Activated CD4-positive, alpha-beta T cell treated with anti-CD3 and anti-CD28 coated beads for 1 hour (primary cell): ENCODE measurements around the gene ARHGEF39.

ENCODE experiments used
- DNase-seq: peaks from one replicate; pipeline ENCODE4 v3.0.0-alpha.2; 2020

The ARHGEF39 gene

DNA sequence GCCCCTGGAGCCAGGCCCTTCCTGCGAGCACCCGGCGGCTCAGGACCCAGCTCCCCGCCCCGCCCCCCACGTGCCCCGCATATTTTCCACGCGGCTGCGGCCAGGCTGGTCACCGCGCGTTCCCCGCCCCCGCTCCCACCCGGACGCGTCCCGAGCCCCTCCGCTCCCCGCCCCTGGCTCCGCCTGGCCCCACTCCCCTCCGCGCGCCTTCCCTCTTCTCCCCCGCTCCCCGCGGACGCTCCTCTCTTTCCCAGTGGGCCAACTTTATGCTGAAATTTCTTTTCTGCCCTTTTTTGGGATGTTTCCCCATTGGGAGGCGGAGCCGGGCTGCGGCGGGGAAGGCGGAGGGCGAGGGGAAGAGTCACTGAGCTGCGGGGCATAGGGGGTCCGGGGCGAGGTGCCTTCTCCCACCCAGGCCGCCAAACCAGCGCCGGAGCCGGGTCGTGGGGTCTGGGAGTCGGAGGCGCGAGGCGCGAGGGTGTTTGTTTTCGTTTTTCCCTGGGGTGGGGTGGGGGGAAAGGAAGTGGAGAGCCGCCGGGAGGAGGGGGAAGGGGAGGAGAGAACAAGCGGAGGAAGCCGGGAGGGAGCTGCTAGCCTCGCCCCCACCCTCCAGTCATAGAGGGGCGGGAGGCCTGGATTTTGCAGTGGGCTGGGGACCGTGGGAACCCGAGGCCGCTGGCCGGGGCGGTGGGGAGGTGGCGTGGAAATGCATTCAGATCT is 25.8 kb upstream of the ARHGEF39 start:
- DNase-seq: no peak

DNA sequence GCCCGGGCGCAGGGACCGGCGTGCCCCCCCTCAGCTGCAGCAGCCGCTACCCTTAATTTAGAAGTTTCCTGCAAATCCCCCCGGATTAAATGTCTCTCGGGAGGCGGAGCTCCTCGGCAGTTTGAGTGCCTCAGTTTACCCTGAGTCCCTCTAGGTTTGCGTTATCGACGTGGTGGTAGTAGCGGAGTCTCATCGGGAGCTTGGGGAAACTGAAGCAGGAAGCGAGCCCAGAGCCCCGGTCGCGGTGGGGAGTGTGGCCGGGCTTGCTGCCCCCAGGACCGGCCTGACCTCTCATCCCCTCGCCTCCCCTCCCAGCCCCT is 25.3 kb upstream of the ARHGEF39 start:
- no peak for DNase-seq

DNA sequence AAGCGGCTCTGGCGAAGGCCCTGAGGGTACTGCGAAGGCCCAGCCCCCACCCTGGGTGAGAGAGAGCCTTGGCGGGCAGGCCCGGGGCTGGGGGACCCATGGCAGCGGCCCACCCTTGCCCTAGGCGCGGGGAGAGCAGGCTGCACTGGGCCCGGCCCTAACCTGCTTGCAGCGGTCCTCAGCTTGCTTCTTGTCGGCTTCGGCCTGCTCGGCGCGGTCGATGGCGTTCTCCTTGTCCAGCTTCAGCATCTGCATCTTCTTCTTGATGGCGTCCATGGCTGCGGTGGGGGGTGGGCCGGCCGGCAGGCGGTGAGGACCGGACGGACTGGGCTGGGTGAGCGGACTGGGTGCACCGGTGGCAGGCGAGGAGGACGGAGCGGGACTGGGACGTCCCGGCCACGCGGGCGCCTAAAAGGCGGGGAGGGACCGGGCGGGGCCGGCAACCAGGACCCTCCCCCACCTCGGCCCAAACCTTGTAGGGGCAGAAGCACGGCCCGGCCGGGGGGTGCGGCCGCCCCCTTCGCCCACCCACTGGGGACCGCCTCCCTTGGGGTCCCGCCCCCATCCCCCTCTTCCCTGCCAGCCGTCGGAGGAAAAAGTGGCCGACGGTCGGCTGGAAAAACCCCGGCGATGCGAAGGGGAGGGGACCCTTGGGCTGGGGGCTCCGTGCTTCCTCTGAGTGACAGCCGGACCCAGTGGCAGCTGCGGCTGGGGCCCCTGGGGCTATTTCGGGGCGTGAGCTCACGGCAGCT is 24.7 kb upstream of the ARHGEF39 start, which contains the start of gene TPM2:
Gene TPM2, minus strand, starts transcription at position 384 of the 752 bp plus-strand sequence. Its CDS starts 108 bp downstream, at position 276.
- DNase-seq: no peak

DNA sequence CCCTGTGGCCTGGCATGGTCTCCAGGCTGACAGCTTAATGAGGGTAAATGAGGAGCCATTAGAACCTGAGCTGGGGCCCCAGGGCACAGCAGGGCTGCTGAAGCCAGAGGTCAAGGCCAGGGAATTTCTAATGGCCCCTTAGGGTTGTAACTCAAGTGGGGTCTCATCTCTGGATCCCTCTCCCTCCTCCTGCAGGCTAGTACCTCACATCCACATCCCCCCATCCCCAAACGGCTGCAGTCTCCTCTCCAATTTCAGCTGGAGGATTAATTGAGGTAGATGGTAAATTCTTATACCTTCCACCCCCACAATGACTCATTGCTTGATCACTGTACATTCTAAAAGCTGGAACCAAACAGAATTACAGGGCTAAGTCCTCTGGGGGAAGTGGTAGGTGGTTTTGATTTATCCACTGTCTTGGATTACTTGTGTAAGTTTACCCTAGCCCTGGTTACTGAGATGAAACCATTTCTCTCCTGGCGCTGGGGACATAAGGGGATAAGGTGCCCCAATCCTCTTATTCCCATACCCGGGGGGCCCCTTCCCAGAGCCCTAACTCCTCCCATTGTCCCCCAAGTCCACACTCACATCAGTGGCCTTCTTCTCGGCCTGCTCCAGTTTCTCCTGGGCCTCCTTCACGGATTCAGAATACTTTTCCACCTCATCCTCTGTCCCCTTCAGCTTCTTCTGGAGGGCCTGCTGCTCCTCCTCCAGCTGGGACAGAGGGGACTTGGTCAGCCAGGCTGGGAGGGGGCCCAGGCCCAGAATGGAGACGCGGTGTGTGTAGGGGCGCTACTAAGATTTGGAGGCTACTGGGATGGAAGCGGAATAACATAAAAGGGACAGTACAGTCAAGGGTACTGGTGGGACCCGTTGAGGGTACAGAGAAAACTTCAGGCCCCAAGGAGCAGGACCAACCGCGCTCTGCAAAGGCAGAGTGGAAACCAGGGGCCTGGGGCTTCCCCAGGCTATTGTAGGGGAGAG is 23.9 kb upstream of the ARHGEF39 start:
- DNase-seq: no peak

DNA sequence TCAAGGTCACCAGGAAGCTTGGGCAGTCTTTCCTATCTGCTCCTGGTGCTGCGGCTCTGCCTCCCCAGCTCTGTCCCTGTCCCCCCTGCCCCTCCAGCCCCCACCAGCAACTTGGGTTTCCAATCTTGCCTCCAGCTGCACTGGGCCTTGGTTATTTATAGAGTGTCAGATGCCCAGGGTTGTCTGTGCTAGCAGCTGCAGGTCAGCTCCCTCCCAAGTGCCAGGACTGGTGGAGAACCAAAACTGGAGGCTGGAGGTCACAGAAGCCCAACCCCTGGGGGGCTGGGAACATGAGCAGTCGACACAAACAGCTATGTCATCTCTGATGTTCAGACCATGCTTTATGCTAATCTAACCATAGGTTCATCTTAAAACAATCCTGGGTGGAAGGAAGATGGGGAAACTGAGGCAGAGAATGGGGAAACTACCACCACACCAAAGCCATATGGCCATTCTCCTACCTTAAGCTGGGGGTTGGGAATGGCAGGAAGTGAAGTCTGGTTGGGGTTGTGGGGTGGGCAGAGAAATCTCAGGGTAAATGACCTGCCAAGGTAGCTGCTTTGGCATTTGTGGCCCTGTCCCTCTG is 23.1 kb upstream of the ARHGEF39 start:
- no peak for DNase-seq

DNA sequence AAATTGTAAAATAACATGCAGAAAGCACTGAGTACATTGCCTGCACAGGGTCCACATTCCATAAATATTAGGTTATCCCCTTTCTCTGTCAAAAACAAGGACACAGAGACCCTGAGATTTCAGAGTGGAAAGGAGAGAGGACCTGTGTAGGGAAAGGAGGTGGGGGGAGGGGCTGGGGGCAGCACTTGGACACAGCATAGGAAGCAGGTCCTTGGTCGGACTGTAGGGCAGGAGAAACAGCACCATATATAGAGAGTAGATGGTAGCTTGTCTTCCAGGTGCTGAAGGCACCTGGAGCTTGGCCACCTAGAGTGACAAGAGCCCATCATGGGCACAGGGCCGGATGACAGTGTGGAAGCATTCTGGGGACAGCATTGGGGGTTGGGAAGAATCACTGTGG is 22.3 kb upstream of the ARHGEF39 start:
- DNase-seq: no peak

DNA sequence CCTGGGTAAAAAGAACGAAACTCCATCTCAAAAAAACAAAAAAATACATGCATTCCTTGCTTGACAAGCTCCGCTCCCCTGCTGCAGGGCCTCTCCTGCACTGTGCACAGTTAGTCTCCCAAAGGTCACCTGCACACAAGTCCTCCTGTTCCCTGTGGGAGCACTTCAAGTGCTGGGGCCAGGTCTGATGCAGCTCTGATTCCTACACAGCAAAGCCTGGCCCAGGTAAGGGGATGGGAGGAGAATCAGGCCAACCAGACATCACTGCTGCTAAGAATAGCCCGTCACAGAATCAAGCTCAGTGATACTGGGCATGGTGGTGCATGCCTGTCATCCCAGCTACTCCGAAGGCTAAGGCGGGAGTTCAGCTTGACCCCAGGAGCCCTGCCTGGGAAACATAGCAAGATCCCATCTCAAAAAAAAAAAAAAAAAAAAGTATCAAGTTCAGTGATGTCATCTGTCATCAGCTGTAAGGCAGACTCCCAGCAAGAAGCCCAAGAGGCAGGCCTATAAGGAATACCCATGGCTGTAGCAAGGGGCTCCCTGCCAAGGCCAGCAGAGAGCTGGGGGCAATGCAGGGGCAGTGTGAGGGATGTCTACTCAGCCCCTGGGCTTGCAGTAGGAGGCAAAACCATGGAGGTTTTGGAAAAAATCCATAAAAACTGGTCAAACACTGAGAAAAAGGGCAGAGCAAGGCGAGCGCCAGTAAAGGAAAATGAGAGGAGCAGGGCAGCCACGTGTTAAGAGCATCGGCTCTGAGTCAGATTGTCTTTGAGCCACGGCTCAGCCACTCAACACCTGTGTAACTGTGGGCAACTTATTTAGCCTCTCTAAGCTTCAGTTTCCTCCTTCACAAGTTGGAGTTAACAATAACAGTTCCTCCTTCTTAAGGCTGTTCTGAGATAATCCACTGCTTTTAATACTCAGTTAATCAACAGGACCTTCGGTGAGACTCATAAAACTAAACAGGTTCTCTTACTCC is 21.5 kb upstream of the ARHGEF39 start:
- DNase-seq: no peak

DNA sequence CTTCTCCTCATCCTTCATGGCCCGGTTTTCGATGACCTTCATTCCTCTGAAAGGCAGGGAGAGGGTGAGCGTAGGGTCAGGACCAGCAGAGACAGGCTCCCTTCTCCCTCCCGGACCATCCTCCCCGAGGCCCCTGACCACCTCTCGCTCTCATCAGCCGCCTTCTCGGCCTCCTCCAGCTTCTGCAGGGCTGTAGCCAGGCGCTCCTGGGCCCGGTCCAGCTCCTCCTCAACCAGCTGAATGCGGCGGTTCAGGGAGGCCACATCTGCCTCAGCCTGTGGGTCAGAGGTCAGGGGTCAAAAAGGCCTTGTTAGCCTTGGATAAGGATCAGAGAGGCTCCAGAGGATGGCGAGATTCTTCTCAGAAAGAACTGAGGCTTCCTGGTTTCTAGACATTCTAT is 20.5 kb upstream of the ARHGEF39 start:
- DNase-seq: no peak

DNA sequence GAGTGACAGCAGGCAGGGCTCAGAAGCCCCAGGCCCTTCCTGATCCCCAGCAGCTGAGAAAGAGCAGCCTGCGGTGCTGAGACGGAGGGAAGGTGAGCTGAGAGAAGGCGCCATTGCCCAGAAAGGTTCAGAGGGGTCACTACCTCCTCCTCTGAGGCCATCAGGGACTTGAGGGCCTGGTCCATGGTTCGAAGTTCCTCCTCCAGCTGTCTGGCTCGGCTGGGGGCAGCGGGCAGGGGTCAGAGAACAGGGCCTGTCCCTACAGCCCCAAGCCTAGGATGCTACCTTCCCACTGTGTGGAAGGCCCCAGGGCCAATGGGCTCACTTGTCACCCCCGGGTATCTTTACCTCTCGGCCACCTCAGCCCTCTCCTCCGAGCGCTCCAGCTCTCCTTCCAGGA is 19.9 kb upstream of the ARHGEF39 start:
- no peak for DNase-seq

DNA sequence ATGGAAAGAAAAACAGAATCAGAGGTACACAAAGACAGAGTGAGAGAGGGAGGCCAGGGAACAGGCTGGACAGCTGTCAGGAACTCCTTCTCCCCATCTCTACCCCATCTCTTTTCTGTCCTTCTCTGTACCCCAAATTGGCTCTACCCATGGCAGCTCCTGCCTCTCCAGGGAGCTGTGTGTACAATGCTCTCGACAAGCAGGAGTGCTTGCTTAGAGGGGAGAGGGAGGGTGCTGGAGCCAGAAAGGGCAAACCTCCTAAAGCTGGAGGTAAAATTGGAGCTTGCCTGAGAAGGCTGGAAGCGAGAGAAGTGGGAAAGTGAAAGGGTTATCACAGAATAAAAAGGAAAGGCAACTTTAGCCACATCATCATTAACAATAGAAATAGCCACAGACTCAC is 18.3 kb upstream of the ARHGEF39 start:
- no peak for DNase-seq

DNA sequence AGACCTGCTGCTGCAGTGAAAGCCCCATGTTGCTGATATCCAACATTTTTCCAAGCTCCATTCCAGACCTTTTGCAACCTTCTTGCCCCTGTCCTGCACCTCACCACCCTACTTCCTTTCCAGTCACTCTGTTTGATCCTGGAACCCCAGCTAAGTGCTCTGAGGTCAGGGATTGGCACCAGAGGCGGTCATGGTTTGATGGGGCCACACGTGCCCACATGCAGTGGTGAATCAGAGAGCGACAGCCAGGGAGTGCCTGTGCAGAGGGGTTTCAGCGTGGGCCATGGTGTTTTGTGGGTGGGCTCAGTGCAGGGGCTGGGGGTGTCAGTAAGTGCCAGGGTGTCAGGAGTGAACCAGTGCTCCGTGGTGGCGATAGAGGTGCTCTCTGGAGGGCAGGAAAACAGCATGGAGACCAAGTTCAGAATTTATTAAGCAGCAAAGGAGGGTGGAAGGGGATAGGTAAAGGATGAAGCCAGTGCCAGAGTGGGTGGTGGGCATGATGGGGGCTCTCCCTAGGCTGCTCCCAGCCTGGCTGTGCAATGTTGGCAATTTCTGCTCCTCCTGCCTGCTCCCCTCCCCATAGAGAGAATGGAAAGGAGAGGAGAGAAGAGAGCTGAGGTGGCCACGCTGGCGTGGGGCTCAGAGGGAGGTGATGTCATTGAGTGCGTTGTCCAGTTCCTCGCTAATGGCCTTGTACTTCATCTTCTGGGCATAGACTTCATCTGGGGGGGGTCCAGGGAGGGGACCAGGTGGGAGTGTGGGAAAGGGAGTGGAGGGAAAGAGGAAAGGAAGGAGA is 17.7 kb upstream of the ARHGEF39 start:
- no peak for DNase-seq

DNA sequence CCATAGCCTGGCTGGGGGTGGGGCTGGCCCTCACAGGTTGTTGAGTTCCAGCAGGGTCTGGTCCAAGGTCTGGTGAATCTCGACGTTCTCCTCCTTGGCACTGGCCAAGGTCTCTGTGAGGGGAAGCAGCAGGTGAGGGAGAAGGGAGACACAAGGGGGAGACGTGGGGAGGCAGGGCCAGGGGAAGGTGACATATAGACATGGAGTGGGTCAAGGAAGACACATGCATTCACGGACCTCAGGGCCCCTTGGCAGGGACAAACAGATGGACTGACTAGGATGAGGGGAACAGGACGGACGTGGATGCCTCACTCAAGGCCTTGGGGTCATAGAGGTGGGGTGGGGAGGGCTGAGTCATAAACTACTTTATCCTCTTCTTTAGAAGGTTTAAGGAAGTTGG is 17.1 kb upstream of the ARHGEF39 start:
- DNase-seq: no peak

DNA sequence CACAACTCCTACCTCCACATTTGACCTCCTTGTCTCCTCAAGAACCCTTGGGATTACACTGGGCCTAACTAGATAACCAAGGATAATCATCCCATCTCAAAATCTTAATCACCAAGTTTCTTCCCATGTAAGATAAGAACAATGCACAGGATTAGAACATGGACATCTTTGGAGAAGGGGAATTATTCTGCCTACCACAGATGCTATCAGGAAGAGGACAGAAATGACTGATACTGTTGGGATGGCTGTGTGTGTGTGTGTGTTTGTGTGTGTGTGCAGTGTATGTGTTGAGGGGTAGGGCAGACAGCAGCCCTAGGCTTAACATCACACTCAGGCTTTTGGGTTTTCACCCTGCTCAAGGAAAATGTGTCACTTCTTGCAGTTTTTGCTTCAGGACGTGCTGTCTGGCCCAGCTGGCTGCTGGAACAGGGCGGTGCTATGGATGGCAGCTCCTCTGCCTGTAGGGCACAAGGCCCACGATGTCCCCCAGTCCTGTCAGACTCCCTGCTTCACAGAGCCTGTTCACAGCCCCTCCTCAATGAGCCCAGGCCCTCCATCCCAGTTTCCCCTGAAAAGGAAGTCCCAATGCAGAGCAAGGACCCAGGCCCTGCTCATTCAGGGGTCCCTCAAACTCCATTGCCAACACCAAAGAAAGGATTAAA is 16.5 kb upstream of the ARHGEF39 start:
- DNase-seq: no peak

DNA sequence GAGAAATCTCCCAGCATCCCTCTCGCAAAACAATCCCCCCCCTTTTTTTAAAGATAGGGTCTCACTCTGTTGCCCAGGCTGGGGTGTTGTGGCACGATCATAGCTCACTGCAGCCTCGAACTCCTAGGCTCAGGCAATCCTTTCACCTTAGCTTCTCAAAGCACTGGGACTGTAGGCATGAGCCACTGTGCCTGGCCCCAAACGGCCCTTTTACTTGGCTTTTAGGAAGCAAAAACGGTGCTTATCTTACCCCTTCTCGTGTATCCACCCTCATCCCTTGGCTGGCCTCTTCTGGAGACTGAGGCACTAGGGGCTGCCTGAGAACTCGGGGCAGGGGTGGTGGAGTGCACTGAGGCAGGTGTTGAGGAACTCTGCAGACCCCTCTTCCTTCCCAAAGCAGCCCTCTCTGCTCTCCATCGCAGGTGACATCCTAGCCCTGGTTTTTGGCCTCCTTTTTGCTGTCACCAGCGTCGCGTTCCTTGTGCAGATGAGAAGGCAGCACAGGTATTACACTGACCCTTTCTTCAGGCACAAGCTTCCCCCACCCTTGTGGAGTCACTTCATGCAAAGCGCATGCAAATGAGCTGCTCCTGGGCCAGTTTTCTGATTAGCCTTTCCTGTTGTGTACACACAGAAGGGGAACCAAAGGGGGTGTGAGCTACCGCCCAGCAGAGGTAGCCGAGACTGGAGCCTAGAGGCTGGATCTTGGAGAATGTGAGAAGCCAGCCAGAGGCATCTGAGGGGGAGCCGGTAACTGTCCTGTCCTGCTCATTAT is 15.5 kb upstream of the ARHGEF39 start:
- no peak for DNase-seq

DNA sequence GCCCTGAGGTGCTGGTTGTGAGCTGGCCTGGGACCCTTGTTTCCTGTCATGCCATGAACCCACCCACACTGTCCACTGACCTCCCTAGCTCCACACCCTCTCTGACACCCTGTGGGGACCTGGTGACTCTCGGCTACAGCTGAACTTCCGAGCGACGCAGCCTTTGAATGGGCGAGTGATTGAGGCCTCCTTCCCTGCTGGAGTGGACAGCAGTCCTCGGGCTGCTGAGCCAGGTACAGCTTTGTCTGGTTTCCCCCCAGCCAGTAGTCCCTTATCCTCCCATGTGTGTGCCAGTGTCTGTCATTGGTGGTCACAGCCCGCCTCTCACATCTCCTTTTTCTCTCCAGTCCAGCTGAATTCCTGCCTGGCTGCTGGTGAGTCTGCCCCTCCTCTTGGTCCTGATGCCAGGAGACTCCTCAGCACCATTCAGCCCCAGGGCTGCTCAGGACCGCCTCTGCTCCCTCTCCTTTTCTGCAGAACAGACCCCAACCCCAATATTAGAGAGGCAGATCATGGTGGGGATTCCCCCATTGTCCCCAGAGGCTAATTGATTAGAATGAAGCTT is 14.9 kb upstream of the ARHGEF39 start:
- no peak for DNase-seq

DNA sequence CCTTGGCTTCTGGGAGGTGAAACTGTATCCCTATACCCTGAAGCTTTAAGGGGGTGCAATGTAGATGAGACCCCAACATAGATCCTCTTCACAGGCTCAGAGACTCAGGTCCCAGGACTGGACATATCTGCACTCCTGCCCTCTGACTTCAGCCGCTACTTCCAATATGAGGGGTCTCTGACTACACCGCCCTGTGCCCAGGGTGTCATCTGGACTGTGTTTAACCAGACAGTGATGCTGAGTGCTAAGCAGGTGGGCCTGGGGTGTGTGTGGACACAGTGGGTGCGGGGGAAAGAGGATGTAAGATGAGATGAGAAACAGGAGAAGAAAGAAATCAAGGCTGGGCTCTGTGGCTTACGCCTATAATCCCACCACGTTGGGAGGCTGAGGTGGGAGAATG is 14.1 kb upstream of the ARHGEF39 start:
- no peak for DNase-seq

DNA sequence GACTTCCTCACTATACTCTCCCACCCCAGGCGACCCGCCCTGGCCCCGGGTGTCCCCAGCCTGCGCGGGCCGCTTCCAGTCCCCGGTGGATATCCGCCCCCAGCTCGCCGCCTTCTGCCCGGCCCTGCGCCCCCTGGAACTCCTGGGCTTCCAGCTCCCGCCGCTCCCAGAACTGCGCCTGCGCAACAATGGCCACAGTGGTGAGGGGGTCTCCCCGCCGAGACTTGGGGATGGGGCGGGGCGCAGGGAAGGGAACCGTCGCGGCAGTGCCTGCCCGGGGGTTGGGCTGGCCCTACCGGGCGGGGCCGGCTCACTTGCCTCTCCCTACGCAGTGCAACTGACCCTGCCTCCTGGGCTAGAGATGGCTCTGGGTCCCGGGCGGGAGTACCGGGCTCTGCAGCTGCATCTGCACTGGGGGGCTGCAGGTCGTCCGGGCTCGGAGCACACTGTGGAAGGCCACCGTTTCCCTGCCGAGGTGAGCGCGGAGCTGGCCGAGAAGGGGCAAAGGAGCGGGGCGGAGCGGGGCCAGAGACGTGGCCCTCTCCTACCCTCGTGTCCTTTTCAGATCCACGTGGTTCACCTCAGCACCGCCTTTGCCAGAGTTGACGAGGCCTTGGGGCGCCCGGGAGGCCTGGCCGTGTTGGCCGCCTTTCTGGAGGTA is 10.9 kb upstream of the ARHGEF39 start:
- no peak for DNase-seq

DNA sequence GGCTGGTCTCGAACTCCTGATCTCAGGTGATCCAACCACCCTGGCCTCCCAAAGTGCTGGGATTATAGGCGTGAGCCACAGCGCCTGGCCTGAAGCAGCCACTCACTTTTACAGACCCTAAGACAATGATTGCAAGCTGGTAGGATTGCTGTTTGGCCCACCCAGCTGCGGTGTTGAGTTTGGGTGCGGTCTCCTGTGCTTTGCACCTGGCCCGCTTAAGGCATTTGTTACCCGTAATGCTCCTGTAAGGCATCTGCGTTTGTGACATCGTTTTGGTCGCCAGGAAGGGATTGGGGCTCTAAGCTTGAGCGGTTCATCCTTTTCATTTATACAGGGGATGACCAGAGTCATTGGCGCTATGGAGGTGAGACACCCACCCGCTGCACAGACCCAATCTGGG is 10.2 kb upstream of the ARHGEF39 start:
- no peak for DNase-seq

DNA sequence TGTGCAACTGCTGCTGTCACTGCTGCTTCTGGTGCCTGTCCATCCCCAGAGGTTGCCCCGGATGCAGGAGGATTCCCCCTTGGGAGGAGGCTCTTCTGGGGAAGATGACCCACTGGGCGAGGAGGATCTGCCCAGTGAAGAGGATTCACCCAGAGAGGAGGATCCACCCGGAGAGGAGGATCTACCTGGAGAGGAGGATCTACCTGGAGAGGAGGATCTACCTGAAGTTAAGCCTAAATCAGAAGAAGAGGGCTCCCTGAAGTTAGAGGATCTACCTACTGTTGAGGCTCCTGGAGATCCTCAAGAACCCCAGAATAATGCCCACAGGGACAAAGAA is 9.0 kb upstream of the ARHGEF39 start:
- DNase-seq: no peak
